Measurements from ENCODE around the gene CYP3A5. TPM values are rescaled to one million over a fixed set of nuclear protein-coding genes. Genes with fewer than 3 reads are reported as not detected.

CYP3A5 gene
- total and polyA plus RNA-seq, 10 of the 15 experiments (the other 5 are each of a cell fraction or from before 2014, with no cell fraction given), result 0.05 to 1.3 (median 0.09) TPM; not detected in 2

GRCh38 chr7:99713995-99714570 lies 34.3 kb upstream of the CYP3A5 start:
- CTCF ChIA-PET, result no interaction called here
- Histone ChIP-seq H3K9me3 (replicated peaks; ENCODE audit: control insufficient read depth, insufficient read depth, low read length) (no peaks in the 10 kb centered on the region), H3K4me1 (ENCODE audit: control insufficient read depth, insufficient read depth, low read length) (no peaks in the 10 kb centered on the region), H4K20me1 (ENCODE audit: control insufficient read depth, insufficient read depth) (no peaks in the 10 kb centered on the region), H3K9ac (ENCODE audit: control insufficient read depth, insufficient read depth, low read length) (no peak overlapping the region), H3K27ac (ENCODE audit: control insufficient read depth, insufficient read depth) (no peak overlapping the region), H3K36me3 (ENCODE audit: control insufficient read depth in 2 of 2, insufficient read depth in 2 of 2, low read length in 1 of 2) (no peaks in the 10 kb centered on the region), H2AFZ (ENCODE audit: control insufficient read depth, low read depth, low read length) (no peak overlapping the region), H3K4me2 (ENCODE audit: control insufficient read depth, insufficient read depth) (no peak overlapping the region), H3K27me3 (replicated peaks in 1 of 2; ENCODE audit: control insufficient read depth in 2 of 2, insufficient read depth in 2 of 2, low read length in 1 of 2) (no peaks in the 10 kb centered on the region), H3K79me2 (ENCODE audit: control insufficient read depth, insufficient read depth, low read length) (no peaks in the 10 kb centered on the region), H3K4me3 (no peak overlapping the region)
- intact Hi-C loops (cut with micrococcal nuclease; ENCODE audit: unreplicated experiment), result no loop called here
- no TSS peak for BruUV-seq (replicated peaks)
- SMC1A ChIA-PET (ENCODE audit: uncharacterized antibody, unreplicated experiment), result no interaction called here
- FAIRE-seq (no peak), ATAC-seq (no peak), DNase-seq (ENCODE audit: low read depth, low spot score) (no peak)
- in situ Hi-C loops (cut with MboI), result no loop called here
- POLR2A ChIA-PET, result no interaction called here
- TF ChIP-seq TBL1XR1 (IDR thresholded peaks at IDR 0.05; ENCODE audit: low read depth, low read length) (no peak), WRNIP1 (IDR thresholded peaks at IDR 0.05; ENCODE audit: borderline replicate concordance, low read depth, low read length) (no peak), ZBTB33 (IDR thresholded peaks at IDR 0.05) (no peak), RFX5 (IDR thresholded peaks at IDR 0.05; ENCODE audit: low read depth, low read length) (no peak), MYC (IDR thresholded peaks at IDR 0.05; ENCODE audit: insufficient read depth, insufficient read length, insufficient replicate concordance, low read length, severe bottlenecking) (no peak), EGR1 (IDR thresholded peaks at IDR 0.05; ENCODE audit: borderline replicate concordance in 1 of 2, low read depth in 2 of 2, low read length in 2 of 2) (no peak), CTCF (IDR thresholded peaks at IDR 0.05 in 2 of 3, conservative IDR thresholded peaks at IDR 0.05 in 1 of 3; ENCODE audit: control insufficient read depth in 2 of 3, extremely low read depth in 1 of 3, insufficient read depth in 1 of 3, low read depth in 3 of 3, low read length in 3 of 3) (no peak), FOS (IDR thresholded peaks at IDR 0.05; ENCODE audit: borderline replicate concordance, extremely low read depth, insufficient read length) (no peak)
- RAD21 ChIA-PET (ENCODE audit: unreplicated experiment), result interaction anchor here (0.6 kb wide), 1 partner anchor 200 kb away, joined by 3 read pairs; no protein-coding TSS in a partner anchor
- 14% methylated on average over 3 of the region's 3 CpGs for WGBS (ENCODE audit: insufficient coverage, insufficient replicate concordance, low lambda C conversion rate, missing lambda C conversion rate)
